T1000 (cell line): ENCODE data around the gene GRIN2A.

Experiments
- DNase-seq: peaks from one replicate; lab custom pipeline; 2025; ENCODE audit warnings: mixed read lengths; lab: John Stamatoyannopoulos, UW

GRIN2A gene

DNA sequence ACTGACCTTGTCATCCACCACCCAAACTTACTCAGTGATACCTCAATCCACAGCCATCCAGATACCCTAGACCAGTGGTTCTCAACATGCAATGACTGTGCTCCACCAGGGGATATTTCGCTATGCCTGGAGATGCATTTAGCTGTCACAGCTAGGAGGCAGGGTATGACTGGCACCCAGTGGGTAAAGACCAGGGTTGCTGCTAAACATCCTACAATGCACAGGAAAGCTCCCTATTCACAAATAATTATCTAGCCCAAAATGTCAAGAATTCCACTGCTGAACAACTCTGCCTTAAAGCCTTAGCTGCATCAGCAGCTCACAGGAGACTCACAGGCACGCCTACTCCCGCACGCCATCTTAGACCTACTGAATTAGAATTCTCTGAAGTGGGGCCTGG is 212.6 kb downstream of the GRIN2A start:
- no peak for DNase-seq

DNA sequence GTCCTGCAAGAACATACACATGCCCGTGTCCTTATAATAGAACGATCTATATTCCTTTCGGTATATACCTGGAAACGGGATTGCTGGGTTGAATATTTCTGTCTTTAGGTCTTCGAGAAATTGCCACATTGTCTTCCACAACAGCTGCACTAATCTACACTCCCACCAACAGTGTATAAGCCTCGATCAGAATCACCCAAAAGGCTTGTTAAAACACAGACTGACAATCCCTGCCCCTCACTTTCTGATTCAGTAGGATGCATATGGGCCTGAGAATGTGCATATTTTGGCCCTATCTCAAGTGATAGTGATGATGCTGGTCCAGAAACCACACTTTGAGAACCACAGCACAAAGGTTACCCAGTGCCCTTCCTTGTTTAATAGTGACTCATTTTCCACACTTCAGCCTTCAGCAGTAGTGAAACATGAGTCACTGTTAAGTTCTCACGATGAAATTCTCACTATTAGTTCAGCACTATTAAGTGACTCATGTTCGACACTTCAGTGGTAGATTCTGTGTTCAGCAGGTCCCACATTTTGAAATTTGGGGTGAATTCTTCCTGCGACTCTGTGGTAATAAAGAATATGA is 215.6 kb downstream of the GRIN2A start:
- no peak for DNase-seq

DNA sequence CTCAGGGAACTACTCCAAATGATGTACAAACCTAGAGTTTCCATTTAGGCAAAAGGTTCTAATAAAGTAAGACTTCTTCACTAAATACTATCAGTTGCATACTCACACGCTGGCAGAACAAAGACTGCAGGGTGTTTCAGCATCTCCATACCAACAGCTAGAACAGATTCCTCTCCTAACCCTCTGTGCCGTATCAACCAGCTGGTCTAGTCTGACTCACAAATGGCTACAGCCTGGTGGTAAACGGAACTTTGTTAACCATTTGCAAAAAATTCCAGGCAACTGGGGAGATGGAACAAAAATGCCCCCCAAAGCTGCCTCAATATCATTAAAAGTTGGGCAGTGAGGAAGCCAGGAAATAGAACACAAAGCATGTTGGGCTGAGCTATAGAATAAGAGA is 217.1 kb downstream of the GRIN2A start:
- no peak for DNase-seq

DNA sequence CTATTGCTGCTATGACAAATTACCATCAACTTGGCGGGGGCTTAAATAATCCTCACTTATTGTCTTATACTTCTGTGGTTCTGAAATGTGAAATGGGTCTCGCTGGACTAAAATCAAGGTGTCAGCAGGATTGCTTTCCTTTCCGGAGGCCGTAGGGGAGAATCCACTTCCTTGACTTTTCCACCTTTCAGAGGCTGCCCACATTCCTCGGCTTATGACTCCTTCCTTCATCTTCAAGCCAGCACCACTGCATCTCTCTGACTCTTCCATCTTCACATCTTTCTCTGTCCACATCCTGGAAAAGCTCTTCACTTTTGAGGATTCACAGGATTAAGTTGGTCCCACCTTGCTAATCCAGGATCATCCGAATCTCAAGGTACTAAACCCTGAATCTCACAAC is 217.8 kb downstream of the GRIN2A start:
- no peak for DNase-seq

DNA sequence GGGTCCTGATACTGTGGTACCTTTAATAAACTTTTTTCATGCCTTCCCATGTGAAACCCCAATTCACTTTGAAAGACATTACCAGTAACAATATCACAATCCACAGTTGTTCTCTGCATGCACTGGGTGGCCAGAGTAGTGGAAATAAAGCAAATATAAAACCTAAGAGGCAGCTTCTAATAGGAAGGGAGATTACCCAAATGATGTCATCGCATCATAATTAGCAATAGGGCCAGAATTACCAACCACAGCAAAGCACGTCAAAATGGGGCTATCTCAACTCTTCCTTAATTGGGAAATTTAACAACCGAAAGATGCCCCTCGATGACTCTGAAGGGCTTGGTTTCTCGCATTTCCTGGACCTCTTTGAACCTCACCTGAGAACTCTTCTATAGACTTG is 224.8 kb downstream of the GRIN2A start:
- no peak for DNase-seq

DNA sequence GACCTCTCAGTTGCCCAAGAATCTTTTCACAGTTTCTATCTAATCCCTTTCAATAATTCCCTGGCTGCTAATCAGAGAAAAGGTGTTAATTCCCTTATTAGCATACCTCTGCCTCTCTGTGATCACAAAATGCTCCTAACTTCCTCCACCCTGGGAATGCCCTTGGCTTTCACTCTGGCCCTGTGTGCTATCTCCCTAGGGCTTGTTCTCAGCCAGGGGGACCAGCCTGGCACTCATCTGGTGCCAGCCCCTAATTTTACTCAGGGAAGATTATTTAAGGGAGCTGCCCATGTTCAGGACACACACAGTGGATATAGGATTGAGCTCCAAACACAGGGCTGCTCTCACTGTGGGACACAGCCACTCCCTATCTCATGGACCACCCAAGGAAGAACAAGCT is 225.2 kb downstream of the GRIN2A start:
- DNase-seq: no peak

DNA sequence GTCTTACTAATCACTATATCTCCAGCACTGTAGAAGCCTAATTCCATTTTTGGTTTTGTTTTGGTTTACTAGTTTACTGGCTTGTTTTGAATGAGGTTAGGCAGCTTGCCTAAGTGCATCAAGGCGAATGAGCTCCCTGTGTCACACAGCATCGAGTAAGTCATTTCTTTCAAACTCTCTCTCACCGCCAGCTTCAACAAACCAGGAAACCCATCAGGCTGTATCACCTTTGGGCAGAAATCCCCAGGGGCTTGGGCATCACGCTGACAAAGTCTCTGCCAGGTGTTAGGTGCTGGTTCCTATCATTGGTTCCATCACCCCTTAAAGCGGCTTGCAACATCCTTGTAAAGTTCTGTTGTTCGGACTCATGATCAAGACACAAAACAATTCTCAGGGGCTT is 226.6 kb downstream of the GRIN2A start:
- DNase-seq: no peak

DNA sequence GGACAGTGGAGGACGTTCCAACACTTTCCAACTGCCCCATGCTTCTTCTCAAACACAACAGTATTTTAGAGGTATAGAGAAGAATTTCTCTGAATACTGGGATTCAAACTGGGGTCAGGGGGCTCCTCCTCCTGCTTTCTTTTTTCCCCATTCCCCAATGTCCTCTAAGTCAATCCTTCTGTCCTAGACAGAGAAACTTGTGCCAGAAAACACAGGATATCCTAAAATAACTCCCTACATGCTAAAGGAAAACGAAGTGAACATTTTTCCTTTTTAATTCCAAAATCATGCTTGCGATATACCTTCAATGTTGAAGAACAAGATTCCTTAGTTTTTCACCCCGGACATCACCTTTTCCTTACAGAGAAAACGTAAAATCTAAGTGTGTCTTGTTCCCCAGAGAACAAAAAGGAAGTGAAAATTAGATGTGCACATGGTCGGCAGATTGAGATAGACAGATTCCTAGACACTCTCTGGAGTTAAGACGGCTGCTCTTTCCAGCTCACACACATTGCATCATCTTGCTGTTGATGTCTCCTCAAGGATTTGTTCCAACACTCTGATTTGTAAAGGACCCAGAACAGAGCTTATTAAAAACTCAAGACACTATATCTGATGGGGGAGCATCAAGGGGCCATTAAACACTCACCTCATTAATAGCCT is 228.2 kb downstream of the GRIN2A start:
- DNase-seq: no peak

DNA sequence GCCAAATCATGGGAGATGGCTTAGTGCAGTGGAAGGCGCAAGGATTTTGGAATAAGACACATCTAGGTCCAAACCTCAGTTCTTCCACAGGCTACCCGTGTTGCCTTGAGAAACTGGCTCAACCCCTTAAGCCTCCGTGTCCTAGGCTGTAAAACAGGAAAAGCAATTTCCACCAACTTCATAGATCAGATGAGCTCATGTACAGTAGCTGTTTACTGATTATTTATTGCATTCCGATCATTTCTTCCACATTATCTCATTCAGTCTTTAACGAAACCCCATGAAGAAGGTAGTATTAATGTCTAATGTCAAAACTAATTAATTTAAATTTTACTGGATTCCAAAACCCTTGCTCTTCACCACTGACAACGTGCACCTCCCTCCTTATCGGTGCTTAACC is 231.6 kb downstream of the GRIN2A start:
- DNase-seq: peak; percentile 25

DNA sequence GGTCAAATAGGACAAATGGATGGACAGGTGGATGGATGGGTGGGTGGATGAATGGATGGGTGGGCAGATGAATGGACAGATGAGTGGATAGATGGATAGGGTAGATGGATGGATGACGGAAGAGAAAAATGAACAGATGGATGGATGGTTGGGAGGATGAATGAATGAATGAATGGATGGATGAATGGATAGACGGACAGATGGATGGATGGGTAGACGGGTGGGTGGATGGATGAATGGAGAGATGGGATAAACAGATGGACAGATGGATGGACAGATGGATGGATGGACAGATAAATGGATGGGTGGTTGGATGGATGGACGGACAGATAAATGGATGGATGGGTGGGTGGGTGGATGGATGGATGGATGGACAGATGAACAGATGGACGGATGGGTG is 232.8 kb downstream of the GRIN2A start:
- no peak for DNase-seq

DNA sequence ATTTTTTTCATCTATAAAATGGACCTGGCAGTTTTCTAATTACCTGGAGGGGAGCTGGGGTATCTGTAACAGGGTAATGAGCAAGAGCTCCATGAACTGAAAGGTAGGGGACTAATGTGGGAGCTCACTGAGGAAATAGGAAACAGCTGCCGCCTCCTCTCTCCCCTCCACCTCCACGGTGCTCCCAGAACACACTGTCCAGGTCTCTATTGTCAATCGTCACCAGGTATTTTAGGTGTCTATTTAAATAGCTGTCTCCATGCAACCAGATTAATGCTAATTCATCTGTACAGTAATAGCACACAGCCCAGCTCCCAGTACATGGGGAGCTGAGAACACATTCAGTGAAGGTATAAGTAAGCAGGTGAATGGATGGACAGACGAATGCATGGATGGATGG is 233.3 kb downstream of the GRIN2A start:
- no peak for DNase-seq

DNA sequence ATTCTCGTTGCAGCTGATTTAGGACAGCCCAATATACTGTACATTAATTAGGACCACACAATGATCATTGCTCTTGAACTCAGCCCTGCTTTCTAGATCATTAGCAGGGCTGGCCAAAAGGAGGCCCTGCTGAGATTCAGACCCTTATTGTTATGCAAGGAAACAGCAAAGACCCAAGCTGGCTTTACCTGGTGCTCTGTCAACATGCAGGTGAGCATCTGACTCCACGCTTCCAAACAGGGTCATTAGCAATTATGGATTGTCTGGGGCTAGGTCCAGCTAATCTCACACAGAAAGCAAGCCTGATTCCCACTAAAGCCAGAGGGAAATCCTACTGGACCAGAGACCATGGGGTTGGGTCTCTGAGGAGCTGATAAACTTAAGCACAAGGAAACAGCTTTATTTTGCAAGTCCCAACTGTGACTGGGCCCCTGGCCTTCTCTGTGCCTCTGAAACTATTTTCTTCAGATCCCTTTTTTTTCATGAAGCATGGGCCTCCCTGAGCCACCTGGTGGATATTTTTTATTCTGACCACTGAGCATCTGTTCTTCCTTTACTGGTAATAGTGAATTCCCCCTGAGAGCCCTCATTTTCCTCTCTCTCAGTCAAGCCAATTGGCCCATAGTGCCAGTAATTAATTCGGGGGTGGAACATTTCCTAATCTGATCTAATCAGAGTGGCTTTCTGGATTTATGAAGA is 236.1 kb downstream of the GRIN2A start:
- DNase-seq: no peak

DNA sequence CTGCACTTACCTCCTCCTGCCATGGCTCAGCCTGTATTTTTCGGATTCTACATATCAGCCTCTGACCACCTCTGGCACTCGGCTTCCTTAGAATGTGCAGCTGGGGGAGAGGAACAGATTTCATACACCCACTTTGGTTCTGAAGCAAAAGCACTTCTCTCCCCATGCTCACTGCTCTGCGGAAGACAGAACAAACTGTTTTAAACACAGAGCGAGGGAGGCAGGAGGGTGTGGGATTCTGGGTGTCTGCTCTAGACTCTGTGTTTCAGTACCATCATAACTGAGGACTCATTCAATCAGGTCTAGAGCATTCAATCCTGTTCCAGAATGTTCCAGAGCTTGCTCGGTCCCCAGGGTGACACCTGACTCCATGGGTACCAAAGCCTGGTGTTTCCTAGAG is 239.1 kb downstream of the GRIN2A start:
- no peak for DNase-seq

DNA sequence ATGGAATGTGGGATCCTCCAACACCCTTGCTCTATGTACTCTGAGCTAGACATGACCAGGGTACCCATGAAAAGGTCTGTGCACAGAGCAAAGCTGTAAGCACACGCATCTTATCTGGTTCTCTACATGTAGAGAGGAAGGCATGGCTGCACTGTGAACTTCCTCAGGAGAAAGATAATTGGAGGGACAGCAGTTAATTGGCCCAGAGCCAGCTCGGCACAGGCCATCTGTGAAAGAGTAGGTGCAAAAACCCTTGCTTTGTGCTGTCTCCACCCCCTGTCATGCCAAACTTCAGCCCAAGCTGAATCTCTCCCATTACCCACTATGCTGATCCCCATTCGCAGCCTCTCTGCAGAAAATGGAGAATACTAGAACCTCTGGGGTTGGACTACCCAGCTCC is 241.0 kb downstream of the GRIN2A start:
- no peak for DNase-seq

DNA sequence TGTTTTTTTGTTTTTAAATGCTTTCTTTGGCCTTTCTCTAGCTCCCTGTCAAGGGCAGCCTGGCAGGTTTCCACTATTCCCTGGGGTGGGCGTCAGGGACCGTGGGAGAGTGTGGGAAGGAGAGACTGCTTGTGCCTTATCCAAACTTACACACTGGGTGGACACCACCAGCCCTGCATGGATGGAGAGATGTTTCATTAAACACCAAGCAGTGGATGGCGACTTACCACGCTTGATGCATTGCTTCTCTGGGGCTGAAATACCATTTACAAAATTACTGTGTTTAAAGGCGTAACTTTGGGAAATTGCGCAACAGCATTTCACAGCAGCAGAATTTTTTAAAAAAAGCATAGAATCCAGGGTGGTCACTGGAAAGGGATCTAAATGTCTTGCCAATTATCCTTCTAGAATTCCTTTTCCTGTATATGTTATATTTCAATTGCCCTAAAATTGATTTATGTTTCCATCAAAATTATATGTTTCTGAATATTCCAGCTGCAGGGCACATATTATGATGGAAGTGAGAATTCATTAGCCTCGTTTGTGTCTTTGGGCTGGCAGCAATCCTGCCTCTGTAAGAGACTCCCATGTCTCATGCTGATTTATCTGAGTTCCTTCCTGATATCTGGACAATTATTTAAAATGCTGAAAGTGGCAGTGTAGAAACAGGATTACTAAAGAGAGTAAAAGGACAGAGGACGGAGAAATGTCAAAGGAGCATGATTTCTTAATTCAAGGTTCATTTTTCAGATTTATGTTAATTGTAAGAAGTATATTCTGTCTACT is 247.3 kb downstream of the GRIN2A start:
- no peak for DNase-seq

DNA sequence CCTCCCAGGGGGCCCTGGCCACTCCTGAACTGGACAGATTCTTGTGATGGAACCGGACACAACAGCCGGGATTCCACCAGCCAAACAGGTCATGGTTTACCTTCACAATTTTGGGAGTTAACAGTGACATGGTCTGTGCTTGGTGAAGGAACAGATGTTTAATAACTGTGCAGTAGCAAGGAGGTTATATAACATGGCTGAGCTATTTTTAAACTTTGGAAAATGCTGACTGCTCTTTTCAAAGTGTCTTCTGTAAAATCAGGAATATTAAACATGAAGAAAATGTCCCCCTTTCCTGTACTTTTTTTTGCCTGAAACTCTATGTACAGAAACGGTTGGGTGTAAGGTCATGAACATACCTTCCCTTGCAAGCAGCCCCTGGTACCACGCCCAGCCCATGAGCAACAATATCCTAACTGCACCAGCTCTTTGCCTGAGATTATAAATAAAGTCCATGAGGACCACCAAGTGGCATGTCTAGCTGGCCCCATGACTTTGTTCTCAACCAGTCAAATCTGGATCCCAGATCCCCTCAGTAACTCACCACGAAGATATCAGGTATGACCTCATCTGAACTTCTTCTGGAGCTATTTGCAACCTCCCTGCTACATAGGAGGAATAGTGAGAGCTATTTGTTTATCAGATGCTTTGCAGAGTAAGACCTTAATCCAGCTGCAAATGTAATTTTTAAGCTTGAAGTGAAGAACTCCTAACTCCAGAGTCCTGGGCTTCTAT is 249.1 kb downstream of the GRIN2A start:
- DNase-seq: no peak

DNA sequence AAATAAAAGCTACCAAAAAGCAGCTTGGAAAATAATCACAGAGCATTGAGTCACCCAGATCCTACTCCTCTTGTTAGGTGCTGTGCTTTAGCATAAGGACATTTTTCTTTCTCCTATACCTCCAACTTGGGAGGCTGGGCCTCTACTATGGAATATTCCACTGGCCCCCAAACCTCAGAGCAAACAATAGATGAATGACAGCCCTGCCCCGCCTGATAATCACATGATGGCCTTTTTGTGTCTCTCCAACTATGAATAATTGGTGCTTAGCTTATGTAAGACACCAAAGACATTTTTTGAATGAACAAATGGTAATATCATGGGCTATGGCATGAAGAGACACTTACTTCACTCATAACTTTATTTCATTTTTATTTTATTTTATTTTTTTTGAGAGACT is 250.2 kb downstream of the GRIN2A start:
- DNase-seq: no peak

DNA sequence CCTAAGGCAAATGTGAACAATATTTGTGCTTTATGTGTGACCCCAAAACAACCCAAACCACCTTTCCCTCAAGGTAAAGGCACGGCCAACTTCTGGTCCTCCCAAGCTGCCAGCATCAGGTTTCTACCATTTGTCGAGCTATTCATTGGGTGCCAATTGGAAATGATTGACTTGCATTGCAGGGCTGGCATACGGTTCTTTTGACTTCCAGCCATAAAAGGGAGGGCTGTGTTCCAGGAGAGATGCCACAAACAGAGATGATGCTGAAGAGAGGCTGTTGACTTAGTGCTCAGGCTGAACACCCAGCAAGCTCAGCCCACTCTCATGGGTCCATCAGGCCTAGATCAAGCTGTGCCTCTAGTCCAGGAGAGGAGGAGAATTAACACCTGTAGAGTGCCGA is 252.4 kb downstream of the GRIN2A start:
- no peak for DNase-seq

DNA sequence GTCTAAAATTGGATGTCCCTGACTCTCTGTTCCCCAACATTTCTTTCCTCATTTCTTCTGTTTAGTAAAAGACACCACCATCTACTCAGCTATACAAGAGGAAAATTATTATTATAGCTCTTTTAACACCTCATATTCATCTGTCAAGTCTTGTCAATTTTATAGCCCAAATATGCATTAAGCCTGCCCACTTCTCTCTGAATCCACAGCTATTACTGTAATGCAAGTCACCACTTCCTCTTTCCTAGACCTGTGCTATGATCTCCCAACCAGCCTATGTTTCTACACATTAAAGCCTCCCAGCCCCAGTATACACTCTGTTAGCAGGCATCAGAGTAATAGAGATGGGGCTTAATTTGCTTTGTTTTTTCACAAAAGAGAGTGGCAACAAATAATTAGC is 252.9 kb downstream of the GRIN2A start:
- DNase-seq: no peak

DNA sequence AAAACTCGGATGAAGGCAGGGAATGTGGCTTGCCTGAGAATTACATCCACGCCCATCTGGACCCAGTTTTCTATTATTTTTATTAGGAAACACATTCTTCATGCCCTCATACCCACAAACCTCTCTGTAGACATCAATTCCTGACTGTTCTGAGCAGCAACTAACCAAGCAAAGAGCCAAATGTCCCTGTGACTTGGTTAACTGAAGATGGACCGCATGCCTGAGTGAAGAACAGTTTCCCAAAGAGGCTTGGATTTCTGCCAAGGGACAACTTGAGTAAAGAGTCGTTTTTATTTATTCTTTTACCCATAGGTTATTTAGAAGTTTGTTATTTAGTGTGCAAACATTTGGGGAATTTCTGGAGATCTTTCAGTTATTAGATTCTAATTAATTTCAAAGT is 259.8 kb downstream of the GRIN2A start:
- DNase-seq: no peak

DNA sequence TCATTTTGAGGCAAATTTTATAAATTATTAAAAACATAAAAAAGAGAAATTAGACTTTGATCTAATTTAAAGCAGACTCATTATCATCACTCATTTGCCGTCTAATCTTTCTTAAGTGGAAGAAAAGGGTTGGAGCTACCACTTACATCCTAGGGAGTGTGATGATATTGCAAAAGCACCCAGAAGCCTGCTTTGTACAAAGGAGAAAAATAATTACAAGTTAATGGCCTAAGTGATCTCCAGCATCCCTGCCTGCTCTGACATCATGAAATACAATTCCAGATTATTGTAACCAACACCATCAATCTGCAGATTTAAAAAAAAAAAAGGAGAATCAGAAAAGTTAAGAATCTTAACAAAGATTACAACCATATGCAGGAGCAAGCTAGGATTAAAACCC is 260.2 kb downstream of the GRIN2A start:
- no peak for DNase-seq

DNA sequence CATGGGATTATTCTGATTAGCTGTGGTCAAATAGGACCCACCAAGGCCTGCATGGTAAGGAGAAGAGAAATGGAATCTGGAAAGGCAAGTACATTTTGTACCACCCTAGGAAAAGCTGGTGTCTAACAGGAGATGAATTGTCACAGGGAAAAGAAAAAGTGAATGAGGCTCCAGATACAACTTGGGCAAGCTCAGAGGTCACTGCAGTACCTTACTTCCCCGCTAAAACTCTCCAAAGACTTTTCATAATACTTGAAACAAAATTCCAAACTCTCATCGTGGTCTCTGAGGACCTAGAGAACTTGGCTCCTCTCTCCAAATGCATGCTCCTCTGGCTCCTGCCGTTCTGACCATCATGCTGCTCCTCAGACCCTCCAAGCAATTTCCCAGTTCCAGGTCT is 262.8 kb downstream of the GRIN2A start:
- DNase-seq: no peak
